Epithelial cell of proximal tubule (primary cell): ENCODE measurements around the gene CPAMD8. TPM values are rescaled to one million over a fixed set of nuclear protein-coding genes. Genes with fewer than 3 reads are reported as not detected.

Source experiments
- DNase-seq: peaks from one replicate; pipeline ENCODE4 v3.0.0-alpha.2; 2011; ENCODE audit warnings: low read depth
- H3K4me3 ChIP-seq: 2 replicates; pipeline ENCODE4 v1.5.1; 2011; ENCODE audit warnings: low read depth, mild to moderate bottlenecking, low read length
- total RNA-seq: library from RNA; depleted of rRNA; stranded (reverse); fragments of >200 nt; gene quantifications from 2 replicates; pipeline ENCODE4 v1.2.3, GENCODE V29; 2015
- TF ChIP-seq, protein P1 (sequence below): conservative IDR thresholded peaks from 2 replicates; pipeline ENCODE4 v1.5.1; 2012; ENCODE audit warnings: low read depth, mild to moderate bottlenecking, low read length

Gene CPAMD8
- total RNA-seq, 1 donor from 2014 or later = 8.2 TPM

DNA sequence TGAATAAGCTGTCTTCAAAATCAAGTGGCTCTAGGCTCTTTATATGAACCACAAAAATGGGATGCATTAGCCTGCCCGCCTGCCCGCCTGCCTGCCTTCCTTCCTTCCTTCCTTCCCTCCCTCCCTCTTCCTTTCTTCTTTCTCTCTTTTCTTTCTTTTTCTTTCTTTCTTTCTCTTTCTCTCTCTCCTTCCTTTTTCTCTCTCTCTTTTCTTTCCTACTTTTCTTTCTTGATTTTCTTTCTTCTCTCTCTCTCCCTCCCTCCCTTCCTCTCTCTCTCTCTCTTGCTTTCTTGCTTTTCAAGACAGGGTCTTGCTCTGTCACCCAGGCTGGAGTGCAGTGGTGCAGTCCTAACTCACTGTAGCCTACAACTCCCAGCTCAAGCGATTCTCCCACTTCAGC is 110.9 kb downstream of the CPAMD8 start:
- no peak for DNase-seq
- TF ChIP-seq, protein P1, sequence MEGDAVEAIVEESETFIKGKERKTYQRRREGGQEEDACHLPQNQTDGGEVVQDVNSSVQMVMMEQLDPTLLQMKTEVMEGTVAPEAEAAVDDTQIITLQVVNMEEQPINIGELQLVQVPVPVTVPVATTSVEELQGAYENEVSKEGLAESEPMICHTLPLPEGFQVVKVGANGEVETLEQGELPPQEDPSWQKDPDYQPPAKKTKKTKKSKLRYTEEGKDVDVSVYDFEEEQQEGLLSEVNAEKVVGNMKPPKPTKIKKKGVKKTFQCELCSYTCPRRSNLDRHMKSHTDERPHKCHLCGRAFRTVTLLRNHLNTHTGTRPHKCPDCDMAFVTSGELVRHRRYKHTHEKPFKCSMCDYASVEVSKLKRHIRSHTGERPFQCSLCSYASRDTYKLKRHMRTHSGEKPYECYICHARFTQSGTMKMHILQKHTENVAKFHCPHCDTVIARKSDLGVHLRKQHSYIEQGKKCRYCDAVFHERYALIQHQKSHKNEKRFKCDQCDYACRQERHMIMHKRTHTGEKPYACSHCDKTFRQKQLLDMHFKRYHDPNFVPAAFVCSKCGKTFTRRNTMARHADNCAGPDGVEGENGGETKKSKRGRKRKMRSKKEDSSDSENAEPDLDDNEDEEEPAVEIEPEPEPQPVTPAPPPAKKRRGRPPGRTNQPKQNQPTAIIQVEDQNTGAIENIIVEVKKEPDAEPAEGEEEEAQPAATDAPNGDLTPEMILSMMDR = no peak
- H3K4me3 ChIP-seq = no peak overlapping the region

DNA sequence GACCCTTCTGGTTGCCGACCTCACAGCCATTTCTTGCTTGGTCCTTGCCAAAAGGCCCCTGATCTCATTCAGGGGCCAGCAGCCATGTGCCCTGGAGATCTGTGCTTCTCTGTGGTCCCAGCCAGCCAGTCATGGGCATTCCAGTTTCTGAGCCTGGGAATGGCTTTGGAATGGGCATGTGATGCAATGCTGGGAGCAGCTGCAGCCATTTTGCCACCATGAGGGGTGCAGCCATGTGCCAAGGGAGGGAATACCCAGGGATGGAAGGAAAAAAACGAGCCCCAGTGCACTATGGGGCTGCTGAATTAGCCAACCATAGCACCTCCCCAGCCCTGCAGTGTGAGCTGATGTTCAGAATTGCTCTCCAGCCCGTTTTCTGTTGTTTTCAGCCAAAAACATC is 111.5 kb downstream of the CPAMD8 start:
- no peak overlapping the region for H3K4me3 ChIP-seq
- TF ChIP-seq, protein P1 = no peak
- no peak for DNase-seq

- no peak overlapping the region for H3K4me3 ChIP-seq
- DNase-seq = no peak
- TF ChIP-seq, protein P1 = no peak
These were observed 112.2 kb downstream of the CPAMD8 start for GRCh38 chr19:16914421-16914820.

DNA sequence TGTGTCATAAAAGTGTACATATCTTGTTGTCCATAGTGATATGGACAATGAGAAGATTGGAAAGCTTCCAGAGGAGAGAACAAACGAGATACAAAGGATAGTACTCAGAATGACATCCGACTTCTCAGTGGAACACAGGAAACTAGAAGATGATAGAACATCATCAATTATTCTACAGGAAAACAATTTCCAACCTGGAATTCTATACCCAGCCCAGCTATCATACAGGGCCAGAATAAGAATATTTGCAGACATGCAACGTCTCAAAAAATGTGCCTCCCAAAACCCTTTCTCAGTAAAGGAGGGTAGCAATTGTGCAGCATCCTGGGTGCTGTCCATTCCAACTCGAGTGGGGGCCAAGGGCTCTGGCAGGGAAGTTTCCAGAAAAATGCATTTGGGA is 113.8 kb downstream of the CPAMD8 start:
- DNase-seq = no peak
- TF ChIP-seq, protein P1 = no peak
- H3K4me3 ChIP-seq = no peak overlapping the region

DNA sequence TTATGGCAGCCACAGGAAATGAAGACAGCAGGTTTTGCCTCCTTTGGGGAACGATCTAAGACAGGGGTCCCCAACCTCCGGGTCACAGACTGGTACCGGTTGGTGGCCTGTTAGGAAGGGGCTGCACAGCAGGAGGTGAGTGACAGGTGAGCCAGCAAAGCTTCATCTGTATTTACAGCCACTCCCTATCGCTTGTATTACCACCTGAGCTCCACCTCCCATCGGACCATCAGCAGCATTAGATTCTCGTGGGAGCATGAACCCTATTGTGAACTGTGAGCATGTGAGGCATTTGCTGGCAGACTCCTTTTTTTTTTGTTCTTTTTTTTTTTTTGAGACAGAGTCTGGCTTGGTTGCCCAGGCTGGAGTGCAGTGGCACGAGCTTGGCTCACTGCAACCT is 115.6 kb downstream of the CPAMD8 start:
- DNase-seq = no peak
- H3K4me3 ChIP-seq = no peak overlapping the region
- TF ChIP-seq, protein P1 = no peak

- DNase-seq = no peak
- H3K4me3 ChIP-seq = no peak overlapping the region
- TF ChIP-seq, protein P1 = no peak
These were observed 117.9 kb downstream of the CPAMD8 start for GRCh38 chr19:16908759-16909158.

DNA sequence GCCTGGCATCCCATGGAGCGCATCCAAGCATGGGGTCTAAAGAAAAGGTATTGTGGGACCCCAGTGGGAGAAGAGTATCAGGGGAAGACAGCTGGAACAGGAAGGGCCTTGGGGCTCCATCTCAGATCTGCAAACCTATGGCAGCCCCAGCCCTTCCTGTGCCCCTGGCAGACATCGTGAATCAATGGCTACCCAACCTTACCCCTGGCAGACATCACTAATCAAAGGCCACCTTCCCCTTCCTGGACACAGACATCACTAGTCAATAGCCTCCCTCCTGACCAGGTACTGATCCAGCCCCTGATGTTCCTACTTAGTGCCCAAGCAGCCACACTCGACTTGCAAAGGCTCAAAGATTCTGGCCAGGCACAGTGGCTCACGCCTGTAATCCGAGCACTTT is 122.0 kb downstream of the CPAMD8 start:
- TF ChIP-seq, protein P1 = no peak
- no peak overlapping the region for H3K4me3 ChIP-seq
- DNase-seq = no peak
